ENCODE data around the gene SCN2A.
"Not testable (repeated sequence)": the region's sequence is repeated elsewhere in the genome, so short reads cannot be mapped to it uniquely, and the experiment has no call there.

The SCN2A gene

DNA sequence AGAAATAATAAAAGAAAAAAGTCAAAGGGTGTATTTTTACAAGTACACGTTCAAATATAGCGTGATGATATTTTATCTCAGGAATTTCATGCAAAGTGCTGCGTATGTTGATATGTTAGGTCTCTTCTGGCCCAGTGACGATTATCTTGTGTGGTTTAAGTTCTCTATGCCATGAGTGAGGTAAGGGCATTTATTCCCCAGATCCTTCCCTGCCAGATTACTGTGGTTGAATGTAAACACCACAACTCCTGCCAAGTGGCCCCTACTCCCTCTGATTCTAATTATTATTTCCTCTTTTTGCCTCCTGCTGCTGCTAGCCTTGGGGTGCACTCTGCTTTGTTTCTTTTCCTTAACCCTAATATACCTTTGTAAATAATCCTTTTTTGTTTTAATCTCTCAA, 12.2 kb downstream of the SCN2A start:
- DNase-seq: no peak
- TF ChIP-seq, protein P1, sequence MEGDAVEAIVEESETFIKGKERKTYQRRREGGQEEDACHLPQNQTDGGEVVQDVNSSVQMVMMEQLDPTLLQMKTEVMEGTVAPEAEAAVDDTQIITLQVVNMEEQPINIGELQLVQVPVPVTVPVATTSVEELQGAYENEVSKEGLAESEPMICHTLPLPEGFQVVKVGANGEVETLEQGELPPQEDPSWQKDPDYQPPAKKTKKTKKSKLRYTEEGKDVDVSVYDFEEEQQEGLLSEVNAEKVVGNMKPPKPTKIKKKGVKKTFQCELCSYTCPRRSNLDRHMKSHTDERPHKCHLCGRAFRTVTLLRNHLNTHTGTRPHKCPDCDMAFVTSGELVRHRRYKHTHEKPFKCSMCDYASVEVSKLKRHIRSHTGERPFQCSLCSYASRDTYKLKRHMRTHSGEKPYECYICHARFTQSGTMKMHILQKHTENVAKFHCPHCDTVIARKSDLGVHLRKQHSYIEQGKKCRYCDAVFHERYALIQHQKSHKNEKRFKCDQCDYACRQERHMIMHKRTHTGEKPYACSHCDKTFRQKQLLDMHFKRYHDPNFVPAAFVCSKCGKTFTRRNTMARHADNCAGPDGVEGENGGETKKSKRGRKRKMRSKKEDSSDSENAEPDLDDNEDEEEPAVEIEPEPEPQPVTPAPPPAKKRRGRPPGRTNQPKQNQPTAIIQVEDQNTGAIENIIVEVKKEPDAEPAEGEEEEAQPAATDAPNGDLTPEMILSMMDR (IDR thresholded peaks at IDR 0.05; ENCODE audit: low read depth, low read length): no peak
- no peaks in the 10 kb centered on the region for H3K9me3 ChIP-seq (ENCODE audit: severe bottlenecking)
- no peaks in the 10 kb centered on the region for H3K27me3 ChIP-seq (ENCODE audit: insufficient read depth, low read depth, severe bottlenecking)
- H3K4me3 ChIP-seq (ENCODE audit: low read depth, low read length): no peak overlapping the region
- no peaks in the 10 kb centered on the region for H3K36me3 ChIP-seq
- no peak overlapping the region for H3K27ac ChIP-seq

DNA sequence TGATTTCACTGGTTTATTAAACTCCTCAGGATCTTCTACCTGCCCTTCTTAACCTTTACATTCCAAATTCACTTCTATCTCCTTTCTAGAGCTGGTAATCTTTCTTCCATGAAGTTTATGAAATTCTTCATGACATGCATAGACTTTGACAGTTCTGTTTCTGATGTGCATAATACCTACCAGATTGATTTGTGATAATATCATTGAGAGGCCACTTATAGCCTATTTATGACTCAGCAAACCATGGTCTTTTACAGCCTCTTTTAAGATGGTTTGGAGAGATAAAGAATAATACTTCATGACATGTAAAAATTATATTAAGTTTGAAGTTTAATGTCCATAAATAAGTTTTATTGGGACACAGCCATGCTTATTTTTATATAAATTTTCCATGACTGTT, 14.0 kb downstream of the SCN2A start:
- H3K27me3 ChIP-seq (ENCODE audit: insufficient read depth, low read depth, severe bottlenecking): no peaks in the 10 kb centered on the region
- no peak for DNase-seq
- TF ChIP-seq, protein P1 (IDR thresholded peaks at IDR 0.05; ENCODE audit: low read depth, low read length): no peak
- no peaks in the 10 kb centered on the region for H3K36me3 ChIP-seq
- H3K27ac ChIP-seq: no peak overlapping the region
- no peaks in the 10 kb centered on the region for H3K9me3 ChIP-seq (ENCODE audit: severe bottlenecking)
- H3K4me3 ChIP-seq (ENCODE audit: low read depth, low read length): no peak overlapping the region

DNA sequence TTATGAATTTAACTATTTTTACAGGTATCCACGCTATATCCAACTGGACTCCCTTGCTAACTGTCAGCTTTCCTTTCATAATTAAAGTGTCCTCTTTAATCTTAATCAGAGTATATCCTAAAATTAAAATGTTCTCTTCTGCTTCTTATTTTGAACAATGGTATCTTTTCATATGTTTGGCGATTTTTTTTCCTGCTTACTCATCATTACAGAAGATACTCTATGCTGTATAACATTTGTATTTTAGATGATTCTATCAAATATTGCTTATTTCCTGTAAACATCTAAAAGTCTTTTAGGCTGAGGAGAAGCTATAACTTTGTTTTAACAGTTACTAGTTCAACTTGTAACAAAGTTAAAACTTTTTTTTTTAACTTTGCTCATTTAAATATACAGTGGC, 17.4 kb downstream of the SCN2A start:
- Histone ChIP-seq H3K27me3 (ENCODE audit: insufficient read depth, low read depth, severe bottlenecking) (no peaks in the 10 kb centered on the region), H3K36me3 (no peaks in the 10 kb centered on the region), H3K4me3 (ENCODE audit: low read depth, low read length) (no peak overlapping the region), H3K9me3 (ENCODE audit: severe bottlenecking) (no peaks in the 10 kb centered on the region), H3K27ac (no peak overlapping the region)
- DNase-seq: no peak
- TF ChIP-seq, protein P1 (IDR thresholded peaks at IDR 0.05; ENCODE audit: low read depth, low read length): no peak

DNA sequence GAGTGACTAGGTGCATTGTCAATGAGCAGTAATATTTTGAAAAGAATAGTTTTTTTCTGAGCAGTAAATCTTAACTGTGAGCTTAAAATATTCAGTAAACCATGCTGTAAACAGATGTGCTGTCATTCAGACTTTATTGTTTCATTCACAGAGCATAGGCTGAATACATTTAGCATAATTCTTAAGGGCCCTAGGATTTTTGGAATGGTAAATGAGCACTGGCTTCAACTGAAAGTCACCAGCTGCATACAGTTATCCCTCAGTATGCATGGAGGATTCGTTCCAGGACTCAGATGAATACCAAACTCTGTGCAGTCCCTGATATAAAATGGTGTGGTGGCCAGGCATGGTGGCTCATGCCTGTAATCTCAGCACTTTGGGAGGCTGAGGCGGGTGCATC, 21.1 kb downstream of the SCN2A start:
- DNase-seq; H3K27ac ChIP-seq; H3K9me3 ChIP-seq (ENCODE audit: severe bottlenecking); H3K36me3 ChIP-seq; H3K27me3 ChIP-seq (ENCODE audit: insufficient read depth, low read depth, severe bottlenecking); H3K4me3 ChIP-seq (ENCODE audit: low read depth, low read length): not testable (repeated sequence)

DNA sequence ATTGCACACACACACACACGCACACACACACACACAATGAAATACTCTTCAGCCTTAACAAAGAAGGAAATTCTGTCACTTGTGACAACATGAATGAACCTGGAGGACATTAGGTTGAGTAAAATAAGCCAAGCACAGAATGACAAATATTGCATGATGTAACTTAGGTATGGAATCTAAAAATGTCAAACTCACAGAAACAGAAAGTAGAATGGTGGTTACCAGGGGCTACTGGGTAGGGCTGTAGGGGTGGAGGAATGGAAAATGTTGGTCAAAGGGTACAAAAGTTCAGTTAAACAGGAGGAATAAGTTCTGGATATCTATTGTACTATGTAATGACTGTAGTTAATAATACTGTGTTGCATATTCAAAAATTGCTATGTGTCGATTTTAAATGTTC, 29.5 kb downstream of the SCN2A start:
- no peaks in the 10 kb centered on the region for H3K27me3 ChIP-seq (ENCODE audit: insufficient read depth, low read depth, severe bottlenecking)
- DNase-seq: no peak
- no peaks in the 10 kb centered on the region for H3K36me3 ChIP-seq
- H3K9me3 ChIP-seq (ENCODE audit: severe bottlenecking): no peaks in the 10 kb centered on the region
- H3K4me3 ChIP-seq (ENCODE audit: low read depth, low read length): no peak overlapping the region
- TF ChIP-seq, protein P1 (IDR thresholded peaks at IDR 0.05; ENCODE audit: low read depth, low read length): no peak
- no peak overlapping the region for H3K27ac ChIP-seq

DNA sequence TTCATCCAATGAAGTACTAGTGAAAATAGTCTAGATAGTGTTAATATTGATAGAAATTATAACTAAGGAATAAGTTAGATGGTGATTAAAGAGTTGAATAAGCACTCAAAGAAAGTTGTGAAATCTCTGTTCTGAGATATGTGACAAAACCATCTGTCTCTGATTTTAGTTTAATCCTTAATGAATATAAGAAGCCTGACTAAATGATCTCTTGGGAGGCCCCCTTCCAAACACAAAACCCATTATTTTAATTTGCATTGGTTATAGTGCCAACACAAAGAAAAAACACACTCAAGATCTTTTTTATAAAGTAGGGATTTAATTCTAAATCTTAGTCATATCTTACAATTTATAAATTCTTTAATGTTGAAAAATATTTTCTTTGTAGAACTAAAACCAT, 34.0 kb downstream of the SCN2A start:
- TF ChIP-seq, protein P1 (IDR thresholded peaks at IDR 0.05; ENCODE audit: low read depth, low read length): no peak
- H3K4me3 ChIP-seq (ENCODE audit: low read depth, low read length): no peak overlapping the region
- no peak for DNase-seq
- H3K9me3 ChIP-seq (ENCODE audit: severe bottlenecking): peaks cover 2% of the 10 kb centered on the region
- no peak overlapping the region for H3K27ac ChIP-seq
- no peaks in the 10 kb centered on the region for H3K27me3 ChIP-seq (ENCODE audit: insufficient read depth, low read depth, severe bottlenecking)
- H3K36me3 ChIP-seq: no peaks in the 10 kb centered on the region

Measured in WERI-Rb-1 (cell line).